Suprapubic skin (tissue), 4 donors: ENCODE results near the gene ZNF143. TPM values are rescaled to one million over a fixed set of nuclear protein-coding genes. Genes with fewer than 3 reads are reported as not detected.

Experiments
- DNase-seq, 2 donors: peaks; one replicate each; pipeline ENCODE4 v3.0.0-alpha.2; 2019; ENCODE audit warnings: low spot score in 2 of 2
- H3K27ac ChIP-seq: fragments of 200-600 bp; sonication (generic); one replicate; pipeline ENCODE4 v1.5.1; 2019
- H3K27me3 ChIP-seq: fragments of 200-600 bp; sonication (generic); one replicate; pipeline ENCODE4 v1.5.1; 2019
- H3K36me3 ChIP-seq: fragments of 200-600 bp; sonication (generic); one replicate; pipeline ENCODE4 v1.5.1; 2019
- H3K4me1 ChIP-seq: fragments of 200-600 bp; sonication (generic); one replicate; pipeline ENCODE4 v1.5.1; 2019
- H3K4me3 ChIP-seq: fragments of 200-600 bp; sonication (generic); one replicate; pipeline ENCODE4 v1.5.1; 2019; ENCODE audit warnings: mild to moderate bottlenecking
- H3K9me3 ChIP-seq: fragments of 200-600 bp; sonication (generic); one replicate; pipeline ENCODE4 v1.5.1; 2019
- EP300 ChIP-seq: sonication (generic); formaldehyde crosslinking; IDR thresholded peaks from one replicate; pipeline ENCODE4 v1.6.1; 2017; ENCODE audit warnings: antibody characterized with exemption
- POLR2A ChIP-seq, 2 donors: fragments of 450-650 bp; IDR thresholded peaks; one replicate each; pipeline ENCODE4 v1.6.1; 2017; ENCODE audit warnings: antibody characterized with exemption in 2 of 2, mild to moderate bottlenecking in 2 of 2, moderate library complexity in 2 of 2
- POLR2AphosphoS5 ChIP-seq, 3 donors: sonication (generic); formaldehyde crosslinking; IDR thresholded peaks; one replicate each; pipeline ENCODE4 v1.6.1; 2017; ENCODE audit warnings: antibody characterized with exemption in 3 of 3
- WGBS: methylation state at CpG from one replicate; pipeline ENCODE4 v1.1.5; 2018; 5-methylcytosine and 5-hydroxymethylcytosine counted together
- total RNA-seq, 4 donors: library from RNA; depleted of rRNA; stranded (reverse); fragments of >200 nt; gene quantifications; one replicate each; pipeline ENCODE4 v1.1.0, GENCODE V29; 2016
- TF ChIP-seq, protein P1 (sequence below), 2 donors: fragments of 200-600 bp in 1 of 2; fragments of 450-650 bp in 1 of 2; sonication (generic) in 1 of 2; IDR thresholded peaks; one replicate each; pipeline ENCODE4 v1.5.1; 2016 to 2019; ENCODE audit warnings: antibody characterized with exemption in 2 of 2, mild to moderate bottlenecking in 1 of 2, moderate library complexity in 1 of 2

The ZNF143 gene
- total RNA-seq, 4 donors from 2014 or later: 16.1 to 25.9 (median 18.4) TPM

- Histone ChIP-seq H3K4me1 (peaks cover 18% of the 10 kb centered on the region), H3K27ac (no peak overlapping the region), H3K4me3 (no peak overlapping the region), H3K9me3 (no peaks in the 10 kb centered on the region), H3K36me3 (no peaks in the 10 kb centered on the region), H3K27me3 (no peaks in the 10 kb centered on the region)
- TF ChIP-seq, protein P1, sequence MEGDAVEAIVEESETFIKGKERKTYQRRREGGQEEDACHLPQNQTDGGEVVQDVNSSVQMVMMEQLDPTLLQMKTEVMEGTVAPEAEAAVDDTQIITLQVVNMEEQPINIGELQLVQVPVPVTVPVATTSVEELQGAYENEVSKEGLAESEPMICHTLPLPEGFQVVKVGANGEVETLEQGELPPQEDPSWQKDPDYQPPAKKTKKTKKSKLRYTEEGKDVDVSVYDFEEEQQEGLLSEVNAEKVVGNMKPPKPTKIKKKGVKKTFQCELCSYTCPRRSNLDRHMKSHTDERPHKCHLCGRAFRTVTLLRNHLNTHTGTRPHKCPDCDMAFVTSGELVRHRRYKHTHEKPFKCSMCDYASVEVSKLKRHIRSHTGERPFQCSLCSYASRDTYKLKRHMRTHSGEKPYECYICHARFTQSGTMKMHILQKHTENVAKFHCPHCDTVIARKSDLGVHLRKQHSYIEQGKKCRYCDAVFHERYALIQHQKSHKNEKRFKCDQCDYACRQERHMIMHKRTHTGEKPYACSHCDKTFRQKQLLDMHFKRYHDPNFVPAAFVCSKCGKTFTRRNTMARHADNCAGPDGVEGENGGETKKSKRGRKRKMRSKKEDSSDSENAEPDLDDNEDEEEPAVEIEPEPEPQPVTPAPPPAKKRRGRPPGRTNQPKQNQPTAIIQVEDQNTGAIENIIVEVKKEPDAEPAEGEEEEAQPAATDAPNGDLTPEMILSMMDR (IDR thresholded peaks at IDR 0.05): no peak
- TF ChIP-seq POLR2AphosphoS5 (IDR thresholded peaks at IDR 0.05) (no peak), POLR2A (IDR thresholded peaks at IDR 0.05) (no peak), EP300 (no peak)
- 94% methylated on average over 2 of the region's 2 CpGs for WGBS
- no peak for DNase-seq
Measured at GRCh38 chr11:9561279-9561982, 100.6 kb downstream of the ZNF143 start.

GRCh38 chr11:9562716-9563115 is 101.9 kb downstream of the ZNF143 start:
- TF ChIP-seq POLR2A (IDR thresholded peaks at IDR 0.05) (no peak), POLR2AphosphoS5 (IDR thresholded peaks at IDR 0.05) (no peak), EP300 (no peak)
- TF ChIP-seq, protein P1 (IDR thresholded peaks at IDR 0.05): no peak
- H3K36me3 ChIP-seq: no peaks in the 10 kb centered on the region
- H3K4me1 ChIP-seq: peaks cover 30% of the 10 kb centered on the region
- no peak overlapping the region for H3K27ac ChIP-seq
- H3K9me3 ChIP-seq: no peaks in the 10 kb centered on the region
- H3K27me3 ChIP-seq: no peaks in the 10 kb centered on the region
- H3K4me3 ChIP-seq: no peak overlapping the region
- DNase-seq: no peak

DNA sequence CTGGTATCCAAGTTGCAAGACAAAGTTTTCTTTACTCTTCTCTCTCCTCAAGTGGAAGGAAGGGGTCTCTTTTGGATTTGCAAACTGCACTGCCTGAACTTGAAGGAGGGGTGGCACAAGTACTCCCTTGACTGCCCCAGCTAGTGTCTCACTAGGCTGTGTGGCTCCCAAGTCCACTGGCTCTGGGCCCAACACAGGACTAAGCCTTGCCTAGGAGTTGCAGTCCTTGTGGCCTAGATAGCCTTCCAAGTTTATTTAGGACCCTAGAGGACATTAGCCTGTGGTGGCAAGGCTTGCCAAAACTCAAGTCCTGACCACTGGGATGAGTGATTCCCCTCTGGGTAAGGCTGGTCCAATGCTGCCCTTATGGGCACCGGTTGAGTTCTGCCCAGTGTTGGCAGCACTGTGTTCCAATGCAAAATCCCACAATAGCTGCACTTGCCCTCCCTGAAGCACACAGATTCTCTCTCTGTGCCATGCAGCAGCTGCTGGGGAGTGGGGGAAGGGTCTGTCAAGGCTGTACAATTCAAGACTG is 102.5 kb downstream of the ZNF143 start:
- Histone ChIP-seq H3K36me3 (no peaks in the 10 kb centered on the region), H3K9me3 (no peaks in the 10 kb centered on the region), H3K27me3 (no peaks in the 10 kb centered on the region), H3K4me1 (peaks cover 36% of the 10 kb centered on the region), H3K4me3 (no peak overlapping the region), H3K27ac (no peak overlapping the region)
- WGBS: 50% methylated on average over 1 of the region's 1 CpG
- TF ChIP-seq POLR2A (IDR thresholded peaks at IDR 0.05) (no peak), EP300 (no peak), POLR2AphosphoS5 (IDR thresholded peaks at IDR 0.05) (no peak)
- TF ChIP-seq, protein P1 (IDR thresholded peaks at IDR 0.05): no peak
- no peak for DNase-seq

DNA sequence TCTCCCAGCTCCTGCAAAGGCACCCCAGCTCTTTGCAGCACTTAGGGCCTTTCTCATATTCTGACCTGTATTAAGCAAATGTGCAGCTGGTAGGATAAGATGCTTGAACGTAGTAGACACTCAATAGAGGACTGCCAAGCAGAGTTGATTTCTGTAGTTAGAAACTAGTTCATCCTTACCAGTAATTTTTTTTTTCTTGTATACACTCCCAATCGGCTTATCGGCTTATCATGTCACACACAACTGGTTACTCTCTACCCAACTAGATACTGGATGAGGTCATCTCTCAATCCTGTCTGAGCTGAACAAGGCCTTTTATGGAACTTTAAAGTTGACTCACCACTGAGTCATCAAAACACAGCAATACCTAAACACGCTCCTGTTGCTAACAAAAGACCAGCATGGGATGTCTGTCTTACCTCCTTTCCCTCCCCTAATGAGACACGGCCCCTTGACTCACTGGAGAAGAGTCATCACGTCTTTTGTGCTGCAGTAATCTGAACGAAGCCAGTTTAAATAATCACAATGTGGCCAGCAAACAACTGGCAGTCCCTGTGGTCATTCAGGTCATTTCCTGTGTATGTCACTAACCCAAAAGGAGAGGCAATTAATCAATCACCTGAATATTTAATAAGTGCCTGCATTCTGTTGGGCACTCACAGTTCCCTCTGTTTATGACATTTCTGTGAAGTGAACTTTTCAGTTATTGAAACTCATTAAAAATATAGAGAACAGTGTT is 105.2 kb downstream of the ZNF143 start:
- Histone ChIP-seq H3K27me3 (no peaks in the 10 kb centered on the region), H3K9me3 (no peaks in the 10 kb centered on the region), H3K36me3 (no peaks in the 10 kb centered on the region), H3K4me1 (peaks cover 59% of the 10 kb centered on the region), H3K4me3 (no peak overlapping the region), H3K27ac (peak overlapping the region; percentile 99)
- 17% methylated on average over 7 of the region's 7 CpGs for WGBS
- peak in 2 of 3 donors; percentile 57 to 67 for TF ChIP-seq POLR2AphosphoS5 (IDR thresholded peaks at IDR 0.05)
- no peak for TF ChIP-seq POLR2A (IDR thresholded peaks at IDR 0.05)
- no peak for DNase-seq

DNA sequence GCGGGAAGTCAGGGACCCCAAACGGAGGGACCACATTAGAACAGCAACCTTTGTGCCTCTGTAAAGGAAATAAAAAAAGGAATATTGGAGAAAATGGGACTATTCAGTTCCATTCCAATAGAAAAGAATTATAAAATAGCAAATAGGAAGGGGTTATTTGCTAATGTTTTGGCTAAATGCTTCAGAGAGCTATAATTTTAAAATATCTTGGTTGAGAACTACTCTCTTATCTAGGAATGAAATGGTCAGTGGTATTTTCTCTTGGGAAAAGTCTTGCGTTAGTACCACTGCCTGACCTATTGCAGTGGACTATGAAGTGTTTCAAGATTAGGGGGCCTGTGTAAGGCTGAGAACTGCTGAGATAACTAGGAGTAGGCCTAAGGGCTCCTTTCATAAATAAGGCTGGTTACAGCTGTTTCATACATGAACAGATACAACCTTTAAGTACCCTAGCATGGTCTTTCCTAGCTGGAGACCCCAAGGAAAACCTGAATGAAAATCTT is 105.8 kb downstream of the ZNF143 start:
- no peak for TF ChIP-seq POLR2A (IDR thresholded peaks at IDR 0.05)
- TF ChIP-seq, protein P1 (IDR thresholded peaks at IDR 0.05): no peak
- no peak for TF ChIP-seq POLR2AphosphoS5 (IDR thresholded peaks at IDR 0.05)
- no peak for TF ChIP-seq EP300
- Histone ChIP-seq H3K4me3 (no peak overlapping the region), H3K4me1 (peaks cover 62% of the 10 kb centered on the region), H3K9me3 (no peaks in the 10 kb centered on the region), H3K36me3 (no peaks in the 10 kb centered on the region), H3K27ac (peak overlapping the region; percentile 99), H3K27me3 (no peaks in the 10 kb centered on the region)
- no peak for DNase-seq
- 86% methylated on average over 3 of the region's 3 CpGs for WGBS
